ENCODE results near the gene RYR1. TPM values are rescaled to one million over a fixed set of nuclear protein-coding genes. Genes with fewer than 3 reads are reported as not detected.

The RYR1 gene
- total and polyA plus RNA-seq, 2 of the 13 experiments (the other 11 are each of a cell fraction or from before 2014, with no cell fraction given), result 0.03 TPM; not detected in 1

DNA sequence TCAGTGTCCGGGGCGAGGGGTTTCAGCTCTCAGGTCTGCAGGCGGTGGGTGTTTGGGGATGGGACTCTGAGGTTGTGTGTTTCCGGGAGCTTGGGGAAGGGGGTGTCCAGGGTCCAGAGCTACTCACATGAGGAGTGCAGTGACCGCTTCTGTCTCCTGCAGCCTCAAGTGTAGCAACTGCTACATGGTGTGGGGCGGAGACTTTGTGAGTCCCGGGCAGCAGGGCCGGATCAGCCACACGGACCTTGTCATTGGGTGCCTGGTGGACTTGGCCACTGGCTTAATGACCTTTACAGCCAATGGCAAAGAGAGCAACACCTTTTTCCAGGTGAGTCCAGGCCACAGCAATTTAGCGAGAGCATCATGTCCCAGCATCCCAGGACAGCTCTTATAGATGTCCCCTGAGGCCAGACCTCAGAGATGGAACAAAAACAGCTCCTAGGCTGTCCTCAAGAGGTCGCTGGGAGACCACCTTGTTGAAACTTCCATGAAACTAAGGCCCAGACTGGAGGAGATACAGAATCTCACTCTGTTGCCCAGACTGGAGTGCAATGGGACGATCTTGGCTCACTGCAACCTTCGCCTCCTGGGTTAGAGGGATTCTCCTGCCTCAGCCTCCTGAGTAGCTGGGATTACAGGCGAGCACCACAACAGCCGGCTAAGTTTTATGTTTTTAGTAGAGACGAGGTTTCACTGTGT lies 44.9 kb downstream of the RYR1 start:
- 38% methylated on average over 12 of the region's 16 CpGs for WGBS (ENCODE audit: low lambda C conversion rate)
- ChIA-PET CTCF (ENCODE audit: low intra/inter-chr PET ratio, low total read pairs) (interaction anchor here (1.3 kb wide), 1 partner anchor 157 kb away, joined by 3 read pairs; no protein-coding TSS in a partner anchor), POLR2A (no interaction called here)
- in situ Hi-C loops (cut with HindIII; ENCODE audit: extremely low pct_ligation_motif_present, low pct_unique_long_range_greater_than_20kb), result no loop called here
- Histone ChIP-seq H3K27ac (ENCODE audit: extremely low read length, insufficient read depth, low read length) (no peak overlapping the region), H3K4me2 (ENCODE audit: low read depth, low read length) (no peak overlapping the region), H2AFZ (ENCODE audit: low read length) (no peak overlapping the region), H3K4me1 (ENCODE audit: insufficient read depth, low read length) (no peaks in the 10 kb centered on the region), H3K9ac (ENCODE audit: insufficient read depth, low read depth, low read length) (no peak overlapping the region), H3K27me3 (ENCODE audit: control insufficient read depth in 1 of 2, insufficient read depth in 2 of 2, low read length in 2 of 2) (peaks cover 0 to 8% of the 10 kb centered on the region in 2 experiments; a peak in 2 of 5 replicates), H3K79me2 (ENCODE audit: insufficient read depth, low read length) (no peaks in the 10 kb centered on the region), H3K4me3 (replicated peaks in 1 of 3; ENCODE audit: insufficient read depth in 1 of 3, low read depth in 2 of 3, low read length in 3 of 3) (no peak overlapping the region), H4K20me1 (ENCODE audit: insufficient read depth, low read length) (no peaks in the 10 kb centered on the region), H3K9me3 (ENCODE audit: low read length) (no peaks in the 10 kb centered on the region), H3K36me3 (replicated peaks in 1 of 2; ENCODE audit: control insufficient read depth in 1 of 2, insufficient read depth in 2 of 2, low read length in 2 of 2) (no peaks in the 10 kb centered on the region)
- DNase-seq (ENCODE audit: low spot score) (peak; percentile 36), ATAC-seq (peak; percentile 91), FAIRE-seq (peak; percentile 74)
- no TSS peak for BruUV-seq (replicated peaks)
- intact Hi-C loops (cut with micrococcal nuclease; ENCODE audit: unreplicated experiment), result no loop called here
- TF ChIP-seq RAD21 (CRISPR knock-in tag; IDR thresholded peaks at IDR 0.05) (peak; percentile 46; the same call in 1 of the 2 replicates), RBAK (CRISPR knock-in tag; IDR thresholded peaks at IDR 0.05) (no peak), STAG1 (CRISPR knock-in tag; IDR thresholded peaks at IDR 0.05) (peak; percentile 81), XBP1 (CRISPR knock-in tag; IDR thresholded peaks at IDR 0.05) (no peak), ZNF121 (CRISPR knock-in tag; IDR thresholded peaks at IDR 0.05) (peak; percentile 86), SMC3 (IDR thresholded peaks at IDR 0.05; ENCODE audit: low read length) (peak; percentile 38)
- TF ChIP-seq, protein P1, sequence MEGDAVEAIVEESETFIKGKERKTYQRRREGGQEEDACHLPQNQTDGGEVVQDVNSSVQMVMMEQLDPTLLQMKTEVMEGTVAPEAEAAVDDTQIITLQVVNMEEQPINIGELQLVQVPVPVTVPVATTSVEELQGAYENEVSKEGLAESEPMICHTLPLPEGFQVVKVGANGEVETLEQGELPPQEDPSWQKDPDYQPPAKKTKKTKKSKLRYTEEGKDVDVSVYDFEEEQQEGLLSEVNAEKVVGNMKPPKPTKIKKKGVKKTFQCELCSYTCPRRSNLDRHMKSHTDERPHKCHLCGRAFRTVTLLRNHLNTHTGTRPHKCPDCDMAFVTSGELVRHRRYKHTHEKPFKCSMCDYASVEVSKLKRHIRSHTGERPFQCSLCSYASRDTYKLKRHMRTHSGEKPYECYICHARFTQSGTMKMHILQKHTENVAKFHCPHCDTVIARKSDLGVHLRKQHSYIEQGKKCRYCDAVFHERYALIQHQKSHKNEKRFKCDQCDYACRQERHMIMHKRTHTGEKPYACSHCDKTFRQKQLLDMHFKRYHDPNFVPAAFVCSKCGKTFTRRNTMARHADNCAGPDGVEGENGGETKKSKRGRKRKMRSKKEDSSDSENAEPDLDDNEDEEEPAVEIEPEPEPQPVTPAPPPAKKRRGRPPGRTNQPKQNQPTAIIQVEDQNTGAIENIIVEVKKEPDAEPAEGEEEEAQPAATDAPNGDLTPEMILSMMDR (CRISPR knock-in tag; IDR thresholded peaks at IDR 0.05), result peak; percentile 70
